Nephron (organoid): ENCODE data around the gene TNS1.

Experiments
- H3K27ac Mint-ChIP-seq, 3 experiments: 2 replicates each; pipeline ENCODE4 v1.8.0; 2020; ENCODE audit warnings: mixed read lengths in 3 of 3, mild to moderate bottlenecking in 2 of 3, moderate library complexity in 1 of 3
- H3K27me3 Mint-ChIP-seq: 2 replicates; pipeline ENCODE4 v1.8.0; 2021; ENCODE audit warnings: low read depth, mild to moderate bottlenecking, moderate library complexity, mixed read lengths
- H3K36me3 Mint-ChIP-seq: 2 replicates; pipeline ENCODE4 v1.8.0; 2020; ENCODE audit warnings: low read depth, mixed read lengths
- H3K4me1 Mint-ChIP-seq: 2 replicates; pipeline ENCODE4 v1.8.0; 2020; ENCODE audit warnings: mixed read lengths
- H3K4me3 Mint-ChIP-seq, 3 experiments: 2 replicates each; pipeline ENCODE4 v1.8.0; 2020; ENCODE audit warnings: mild to moderate bottlenecking in 3 of 3, mixed read lengths in 3 of 3, moderate library complexity in 2 of 3
- H3K9me3 Mint-ChIP-seq: 2 replicates; pipeline ENCODE4 v1.8.0; 2020; ENCODE audit warnings: mixed read lengths
- TF ChIP-seq, protein P1 (sequence below), 3 experiments: fragments of 200-600 bp; sonication (generic); IDR thresholded peaks; one replicate each; pipeline ENCODE4 v1.5.0; 2021; ENCODE audit warnings: antibody characterized with exemption in 3 of 3; ENCODE audit not compliant: unreplicated experiment in 3 of 3

Gene TNS1

DNA sequence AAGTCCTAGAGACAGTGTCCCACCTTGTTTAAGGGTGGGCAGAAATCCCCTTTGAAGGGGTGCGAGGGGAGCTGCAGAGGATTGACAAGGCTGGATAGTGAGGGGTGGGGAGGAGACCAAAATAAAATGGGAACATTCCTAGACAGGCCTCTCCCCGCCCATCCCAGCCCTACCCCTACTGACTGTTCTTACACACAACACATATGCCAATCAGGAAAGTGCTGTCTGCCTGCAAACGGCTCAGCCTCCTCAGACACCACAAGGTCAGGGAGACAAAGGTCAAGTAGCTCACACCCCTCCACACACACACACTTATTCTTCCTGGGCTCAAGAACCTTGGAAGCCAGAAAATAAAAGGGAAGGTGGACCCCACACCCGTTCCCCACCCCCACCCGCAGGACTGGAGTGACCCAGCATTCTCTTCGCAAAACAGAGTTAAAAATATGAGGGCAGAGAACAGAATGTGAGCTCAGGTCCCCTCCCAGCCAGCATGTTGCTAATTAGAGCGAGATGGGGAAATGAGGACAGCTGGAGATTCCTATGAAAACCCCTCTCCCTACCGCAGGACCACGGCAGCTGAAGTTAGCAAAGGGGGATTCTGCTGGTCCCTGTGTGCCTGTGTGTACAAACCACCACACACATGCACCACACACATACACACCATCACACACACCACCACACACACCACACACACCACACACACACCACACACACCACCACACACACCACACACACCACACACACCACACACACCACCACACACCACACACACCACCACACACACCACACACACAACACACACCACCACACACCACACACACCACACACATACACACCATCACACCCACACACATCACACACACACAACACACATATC is 197.8 kb downstream of the TNS1 start:
- H3K36me3 Mint-ChIP-seq: peaks cover 35% of the 10 kb centered on the region
- H3K27ac Mint-ChIP-seq: peak overlapping the region; percentile 70 to 89 (median 77)
- H3K9me3 Mint-ChIP-seq: no peaks in the 10 kb centered on the region
- peaks cover 60% of the 10 kb centered on the region for H3K4me1 Mint-ChIP-seq
- H3K4me3 Mint-ChIP-seq: peak overlapping the region in 1 of 3 experiments; percentile 19
- no peaks in the 10 kb centered on the region for H3K27me3 Mint-ChIP-seq
- TF ChIP-seq, protein P1, sequence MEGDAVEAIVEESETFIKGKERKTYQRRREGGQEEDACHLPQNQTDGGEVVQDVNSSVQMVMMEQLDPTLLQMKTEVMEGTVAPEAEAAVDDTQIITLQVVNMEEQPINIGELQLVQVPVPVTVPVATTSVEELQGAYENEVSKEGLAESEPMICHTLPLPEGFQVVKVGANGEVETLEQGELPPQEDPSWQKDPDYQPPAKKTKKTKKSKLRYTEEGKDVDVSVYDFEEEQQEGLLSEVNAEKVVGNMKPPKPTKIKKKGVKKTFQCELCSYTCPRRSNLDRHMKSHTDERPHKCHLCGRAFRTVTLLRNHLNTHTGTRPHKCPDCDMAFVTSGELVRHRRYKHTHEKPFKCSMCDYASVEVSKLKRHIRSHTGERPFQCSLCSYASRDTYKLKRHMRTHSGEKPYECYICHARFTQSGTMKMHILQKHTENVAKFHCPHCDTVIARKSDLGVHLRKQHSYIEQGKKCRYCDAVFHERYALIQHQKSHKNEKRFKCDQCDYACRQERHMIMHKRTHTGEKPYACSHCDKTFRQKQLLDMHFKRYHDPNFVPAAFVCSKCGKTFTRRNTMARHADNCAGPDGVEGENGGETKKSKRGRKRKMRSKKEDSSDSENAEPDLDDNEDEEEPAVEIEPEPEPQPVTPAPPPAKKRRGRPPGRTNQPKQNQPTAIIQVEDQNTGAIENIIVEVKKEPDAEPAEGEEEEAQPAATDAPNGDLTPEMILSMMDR (IDR thresholded peaks at IDR 0.05; ENCODE audit: unreplicated experiment in 3 of 3): no peak

DNA sequence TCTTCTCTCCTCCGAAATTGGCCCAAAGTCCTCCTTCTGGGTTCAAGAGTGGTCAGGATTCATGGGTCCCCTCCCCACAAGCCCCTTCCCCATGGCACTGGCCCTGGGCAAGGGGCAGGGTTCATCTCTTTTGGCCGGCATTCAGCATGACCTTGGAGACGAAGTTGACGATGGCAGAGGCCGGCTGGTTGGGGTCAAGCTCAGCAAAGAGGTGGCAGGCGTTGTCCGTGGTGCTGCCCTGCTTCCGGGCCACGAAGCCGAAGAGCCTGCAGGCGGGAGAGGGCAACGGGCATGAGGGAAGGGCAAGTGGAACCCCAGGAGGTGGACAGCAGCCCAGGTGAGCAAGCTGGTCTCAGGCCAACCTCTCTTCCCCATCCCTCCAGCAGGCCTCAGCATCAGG is 198.5 kb downstream of the TNS1 start:
- H3K4me1 Mint-ChIP-seq: peaks cover 67% of the 10 kb centered on the region
- peaks cover 29% of the 10 kb centered on the region for H3K36me3 Mint-ChIP-seq
- TF ChIP-seq, protein P1 (IDR thresholded peaks at IDR 0.05; ENCODE audit: unreplicated experiment in 3 of 3): no peak
- peak overlapping the region in 1 of 3 experiments; percentile 24 for H3K4me3 Mint-ChIP-seq
- H3K27me3 Mint-ChIP-seq: no peaks in the 10 kb centered on the region
- H3K9me3 Mint-ChIP-seq: no peaks in the 10 kb centered on the region
- H3K27ac Mint-ChIP-seq: peak overlapping the region in 2 of 3 experiments; percentile 31 to 47

DNA sequence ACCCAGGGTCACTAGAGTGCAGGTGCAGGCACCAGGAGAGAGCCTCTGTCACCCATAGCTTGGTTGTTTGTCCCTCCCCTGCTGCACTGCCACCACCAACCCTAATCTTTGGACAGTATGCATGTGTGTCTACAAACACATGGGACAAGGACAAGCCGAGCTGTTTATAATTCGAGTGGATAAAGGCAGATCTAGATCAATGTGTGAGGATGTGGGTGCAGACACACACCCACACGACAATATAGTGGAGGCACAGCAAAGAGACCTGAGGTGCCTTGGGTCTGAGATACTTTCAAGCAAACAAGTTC is 199.2 kb downstream of the TNS1 start:
- no peaks in the 10 kb centered on the region for H3K27me3 Mint-ChIP-seq
- H3K4me3 Mint-ChIP-seq: no peak overlapping the region
- peak overlapping the region in 1 of 3 experiments; percentile 57 for H3K27ac Mint-ChIP-seq
- TF ChIP-seq, protein P1 (IDR thresholded peaks at IDR 0.05; ENCODE audit: unreplicated experiment in 3 of 3): no peak
- peaks cover 22% of the 10 kb centered on the region for H3K36me3 Mint-ChIP-seq
- no peaks in the 10 kb centered on the region for H3K9me3 Mint-ChIP-seq
- H3K4me1 Mint-ChIP-seq: peaks cover 68% of the 10 kb centered on the region

DNA sequence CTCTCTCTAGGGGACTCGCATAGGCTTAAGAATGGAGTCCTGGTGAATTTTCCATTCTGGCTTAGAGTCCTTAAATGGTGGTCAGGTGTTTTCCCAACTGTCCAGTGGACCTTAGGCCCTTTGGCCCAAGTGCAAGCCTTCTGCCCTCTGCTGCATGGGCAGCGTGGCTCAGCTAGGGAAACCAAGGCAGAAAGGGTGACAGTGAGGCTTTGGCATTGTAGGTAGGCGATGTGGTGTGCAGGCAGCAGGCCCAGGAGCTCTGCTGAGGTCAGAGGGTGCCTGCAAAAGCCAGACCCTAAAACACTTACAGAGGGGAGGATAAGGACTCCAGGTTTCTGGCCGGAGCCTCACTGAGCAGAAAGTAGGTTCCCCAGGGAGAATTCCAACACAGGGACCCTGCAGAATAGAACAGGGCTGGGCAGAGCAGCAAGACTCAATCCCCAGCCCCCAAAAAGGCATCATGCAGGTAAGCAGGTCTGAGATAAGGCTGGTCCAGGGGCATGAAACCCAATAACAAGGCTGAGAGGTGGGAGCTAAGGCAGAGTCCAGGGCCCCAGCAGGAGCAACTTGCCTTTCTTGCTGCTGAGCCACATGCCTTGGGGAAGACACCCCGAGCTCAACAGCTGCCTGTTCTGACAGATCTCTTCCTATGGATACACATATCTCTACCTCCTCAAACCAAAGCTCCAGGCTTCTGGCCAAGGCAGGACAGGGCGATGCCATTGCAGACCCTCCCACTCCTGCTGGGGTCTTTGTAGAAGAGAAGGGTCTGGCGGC is 199.7 kb downstream of the TNS1 start:
- TF ChIP-seq, protein P1 (IDR thresholded peaks at IDR 0.05; ENCODE audit: unreplicated experiment in 3 of 3): no peak
- H3K9me3 Mint-ChIP-seq: no peaks in the 10 kb centered on the region
- peak overlapping the region in 1 of 3 experiments; percentile 57 for H3K27ac Mint-ChIP-seq
- H3K36me3 Mint-ChIP-seq: peaks cover 18% of the 10 kb centered on the region
- H3K4me3 Mint-ChIP-seq: no peak overlapping the region
- H3K4me1 Mint-ChIP-seq: peaks cover 68% of the 10 kb centered on the region
- no peaks in the 10 kb centered on the region for H3K27me3 Mint-ChIP-seq

DNA sequence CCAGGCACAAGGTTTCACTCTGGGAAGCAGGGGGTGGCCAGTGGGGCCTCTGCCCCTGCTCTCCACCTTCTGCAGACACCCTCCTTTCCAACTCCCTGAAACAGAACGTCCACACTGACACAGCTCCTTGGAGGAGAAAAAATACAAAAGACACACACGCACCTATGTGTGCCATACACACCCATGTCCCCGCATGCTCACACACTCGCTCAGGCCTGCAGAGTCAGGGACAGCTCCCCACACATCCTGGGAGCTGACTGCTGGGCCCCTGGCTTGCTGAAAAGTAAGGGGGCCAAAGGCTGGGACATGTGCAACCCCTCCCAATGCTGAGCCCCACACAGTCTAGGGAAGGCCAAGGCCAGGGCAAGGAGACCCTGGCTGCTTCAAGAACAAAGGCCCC is 200.5 kb downstream of the TNS1 start:
- TF ChIP-seq, protein P1 (IDR thresholded peaks at IDR 0.05; ENCODE audit: unreplicated experiment in 3 of 3): no peak

More for the DNA sequence above, 200.5 kb downstream of the TNS1 start:
- Mint-ChIP-seq H3K9me3 (no peaks in the 10 kb centered on the region), H3K4me1 (peaks cover 73% of the 10 kb centered on the region), H3K4me3 (no peak overlapping the region), H3K36me3 (peaks cover 14% of the 10 kb centered on the region), H3K27ac (peak overlapping the region in 1 of 3 experiments; percentile 37), H3K27me3 (no peaks in the 10 kb centered on the region)
